GM12878 (cell line): Measurements from ENCODE around the gene IPO5. TPM values are rescaled to one million over a fixed set of nuclear protein-coding genes. Genes with fewer than 3 reads are reported as not detected.

ENCODE experiments used
- ATF3 ChIP-seq: IDR thresholded peaks from 2 replicates; pipeline ENCODE4 v1.6.1; 2011; ENCODE audit warnings: low read depth, mild to moderate bottlenecking, low read length, moderate library complexity, borderline replicate concordance; ENCODE audit errors: extremely low read depth
- EED ChIP-seq: sonication (generic); IDR thresholded peaks from 2 replicates; pipeline ENCODE4 v1.6.1; 2016; ENCODE audit warnings: antibody characterized with exemption, low read depth
- ETV6 ChIP-seq, 2 experiments: fragments of 450-650 bp in 1 of 2; IDR thresholded peaks in 1 of 2; conservative IDR thresholded peaks in 1 of 2; 2 replicates each; pipeline ENCODE4 v1.6.1; 2014; ENCODE audit warnings: antibody characterized with exemption in 1 of 2, borderline replicate concordance in 1 of 2, low read depth in 1 of 2, mild to moderate bottlenecking in 1 of 2, moderate library complexity in 1 of 2
- IRF3 ChIP-seq: fragments of 450-650 bp; IDR thresholded peaks from 2 replicates; pipeline ENCODE4 v1.6.1; 2014; ENCODE audit warnings: mild to moderate bottlenecking
- MLLT1 ChIP-seq: fragments of 450-650 bp; IDR thresholded peaks from 2 replicates; pipeline ENCODE4 v1.6.1; 2016; ENCODE audit warnings: mild to moderate bottlenecking
- MTA3 ChIP-seq: IDR thresholded peaks from 2 replicates; pipeline ENCODE4 v1.6.1; 2012; ENCODE audit warnings: low read length, inconsistent platforms, borderline replicate concordance
- NFXL1 ChIP-seq: fragments of 450-650 bp; IDR thresholded peaks from 2 replicates; pipeline ENCODE4 v1.6.1; 2017; ENCODE audit warnings: antibody characterized with exemption, mild to moderate bottlenecking, borderline replicate concordance
- NFYA ChIP-seq: IDR thresholded peaks from 2 replicates; pipeline ENCODE4 v1.6.1; 2011; ENCODE audit warnings: low read depth, mild to moderate bottlenecking, low read length, improper control_type of control experiment, borderline replicate concordance
- RELA ChIP-seq: fragments of 450-650 bp; IDR thresholded peaks from 2 replicates; pipeline ENCODE4 v1.8.0; 2014; ENCODE audit warnings: borderline replicate concordance; ENCODE audit not compliant: partially characterized antibody
- STAT1 ChIP-seq: fragments of 450-650 bp; conservative IDR thresholded peaks from 2 replicates; pipeline ENCODE4 v1.6.1; 2014; ENCODE audit warnings: antibody characterized with exemption, mild to moderate bottlenecking
- ZNF24 ChIP-seq: fragments of 450-650 bp; IDR thresholded peaks from 2 replicates; pipeline ENCODE4 v1.6.1; 2017; ENCODE audit warnings: antibody characterized with exemption, mild to moderate bottlenecking
- ZNF687 ChIP-seq: fragments of 450-650 bp; IDR thresholded peaks from 2 replicates; pipeline ENCODE4 v1.6.1; 2017; ENCODE audit warnings: mild to moderate bottlenecking, moderate library complexity
- polyA plus RNA-seq, 11 experiments: library from polyadenylated mRNA; depleted of rRNA in 4 of 11; unstranded in 6 of 11; stranded (reverse) in 5 of 11; fragments of >200 nt; fragmentation: Nextera tagmentation in 4 of 11; fragmentation: Illumina TruSeq in 1 of 11; extraction: Ambion mirVana in 4 of 11; extraction: Trizol in 1 of 11; gene quantifications; 1 replicate in 1 of 11; 2 replicates in 10 of 11; pipeline versions ENCODE4 v1.2.1 to v1.2.3, GENCODE V29; 2011 to 2016; ENCODE audit warnings: inconsistent platforms in 2 of 11, missing spikeins in 2 of 11, low read depth in 1 of 11
- total RNA-seq, 4 experiments: library from RNA; depleted of rRNA in 3 of 4; stranded (reverse); fragments of >200 nt in 3 of 4; fragmentation: Illumina TruSeq in 1 of 4; extraction: Trizol in 1 of 4; gene quantifications; 2 replicates each; pipeline versions ENCODE4 v1.2.1 to v1.2.3, GENCODE V29; 2013 to 2021

Gene IPO5
- total and polyA plus RNA-seq, 10 of the 15 experiments (the other 5 are each of a cell fraction or from before 2014, with no cell fraction given): 45.7 to 196 (median 134) TPM

GRCh38 chr13:98050041-98050466 lies 96.6 kb downstream of the IPO5 start (continued):
- no peak for TF ChIP-seq ZNF687
- no peak for TF ChIP-seq ETV6 (conservative IDR thresholded peaks at IDR 0.05 in 1 of 2, IDR thresholded peaks at IDR 0.05 in 1 of 2; ENCODE audit: borderline replicate concordance in 1 of 2, low read depth in 1 of 2)
- no peak for TF ChIP-seq STAT1
- TF ChIP-seq EED: no peak
- TF ChIP-seq ZNF24: no peak
- no peak for TF ChIP-seq ATF3
- no peak for TF ChIP-seq MLLT1
- TF ChIP-seq NFYA: no peak
- TF ChIP-seq IRF3: no peak
- no peak for TF ChIP-seq NFXL1
- TF ChIP-seq RELA: no peak
- no peak for TF ChIP-seq MTA3
- TF ChIP-seq, all 136 proteins: peak for 0
